Activated gamma-delta T cell (primary cell): ENCODE data around the gene OR4M2.
"Not testable (repeated sequence)": the region's sequence is repeated elsewhere in the genome, so short reads cannot be mapped to it uniquely, and the experiment has no call there.

Source experiments
- DNase-seq: peaks from one replicate; lab custom pipeline; 2025; lab: John Stamatoyannopoulos, UW
- total RNA-seq, 2 donors: gene quantifications; one replicate each; lab custom pipeline; 2026; lab: John Stamatoyannopoulos, UW

OR4M2 gene
- 0 reads per million in 2 donors for total RNA-seq

- not testable (repeated sequence) for DNase-seq
These were observed at the start of gene OR4M2 for GRCh38 chr15:22080227-22080626. Gene OR4M2, plus strand, starts transcription at chr15:22080527. Its CDS starts 98 bp downstream, at chr15:22080625.

- not testable (repeated sequence) for DNase-seq
These were observed 11.1 kb upstream of the OR4M2 start for GRCh38 chr15:22069267-22069666.

- DNase-seq, result not testable (repeated sequence)
These were observed 1.1 kb downstream of the OR4M2 start for GRCh38 chr15:22081386-22081785.

- DNase-seq, result not testable (repeated sequence)
These were observed 18.4 kb downstream of the OR4M2 start for GRCh38 chr15:22098616-22099253.

GRCh38 chr15:22099289-22099891 lies 19.1 kb downstream of the OR4M2 start:
- not testable (repeated sequence) for DNase-seq

GRCh38 chr15:22122033-22122432 lies 41.7 kb downstream of the OR4M2 start:
- not testable (repeated sequence) for DNase-seq
